ENCODE results near the gene CITED1.

Gene CITED1

DNA sequence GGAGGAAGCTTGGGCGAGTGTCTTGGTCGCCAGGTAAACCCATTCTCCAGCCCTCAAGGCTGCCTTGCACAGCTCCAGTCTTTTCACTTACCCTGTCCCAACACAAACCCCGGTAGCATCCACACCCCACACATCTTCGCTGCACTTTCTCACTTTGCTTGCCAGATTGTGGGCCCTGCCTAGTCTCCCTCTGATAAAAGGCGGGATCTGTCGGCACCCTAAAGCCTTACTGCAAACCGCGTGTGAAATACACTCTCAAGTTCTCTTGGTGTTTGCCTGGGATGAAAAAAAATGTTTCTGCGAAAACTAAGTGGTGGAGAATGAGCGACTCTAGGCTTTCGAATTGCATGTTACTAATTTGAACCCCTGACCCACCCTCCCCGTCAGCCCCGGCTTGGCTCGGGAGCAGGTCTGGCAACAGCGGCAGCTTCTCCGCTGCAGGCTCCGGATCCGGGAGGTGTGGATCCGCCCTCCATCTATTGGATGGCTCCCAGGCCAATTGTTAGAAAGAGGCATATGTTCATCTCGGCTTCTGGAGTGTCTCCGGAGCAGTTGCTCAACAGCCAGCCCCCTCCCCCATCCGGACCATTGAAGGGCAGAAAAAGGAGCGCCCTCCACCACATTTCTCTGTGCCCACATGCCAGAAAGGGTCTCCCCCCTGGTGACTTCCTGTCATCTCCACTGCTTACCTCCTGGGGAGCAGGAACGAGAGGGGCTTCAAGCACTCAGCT, 3.0 kb upstream of the CITED1 start:
- DNase-seq (ENCODE audit: low spot score), result peak; percentile 68

DNA sequence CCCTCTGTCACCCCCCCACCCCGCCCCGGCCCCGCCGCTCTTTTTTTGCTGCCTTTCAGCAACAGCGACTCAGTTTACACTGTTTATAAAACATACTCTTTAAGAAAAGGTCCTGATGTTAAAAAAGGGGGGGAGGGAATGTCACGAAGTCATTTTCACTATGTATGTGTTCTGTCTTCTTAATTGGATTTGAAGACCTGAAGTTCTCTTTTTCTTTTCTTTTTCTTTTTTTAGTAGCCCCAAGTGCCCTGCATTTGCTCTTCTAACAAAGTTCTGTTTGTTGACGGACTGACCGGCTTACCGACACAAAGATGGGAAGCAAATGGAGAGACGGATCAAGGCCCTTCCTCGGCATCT, 2.5 kb upstream of the CITED1 start:
- DNase-seq (ENCODE audit: low spot score), result no peak

DNA sequence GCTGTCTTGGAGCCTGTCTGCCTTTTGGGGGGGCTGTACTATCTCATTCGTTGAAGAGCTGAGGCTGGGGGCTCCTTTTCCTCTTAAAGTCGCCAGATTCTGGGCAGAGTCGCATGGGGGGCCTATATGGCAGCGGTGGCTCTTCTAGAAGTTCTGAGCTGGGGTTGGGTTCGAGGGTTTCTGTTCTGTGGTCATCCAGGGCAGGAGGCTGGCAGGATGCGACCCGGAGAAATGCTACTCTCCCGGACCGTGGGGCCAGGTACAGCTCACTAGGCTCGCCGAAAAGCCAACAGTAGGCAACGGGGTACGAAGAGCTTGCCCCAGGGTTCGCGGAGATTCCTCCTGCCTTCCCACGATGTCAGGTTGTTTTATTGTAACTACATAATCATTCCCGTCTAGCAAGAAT, 1.9 kb upstream of the CITED1 start:
- DNase-seq (ENCODE audit: low spot score), result no peak

DNA sequence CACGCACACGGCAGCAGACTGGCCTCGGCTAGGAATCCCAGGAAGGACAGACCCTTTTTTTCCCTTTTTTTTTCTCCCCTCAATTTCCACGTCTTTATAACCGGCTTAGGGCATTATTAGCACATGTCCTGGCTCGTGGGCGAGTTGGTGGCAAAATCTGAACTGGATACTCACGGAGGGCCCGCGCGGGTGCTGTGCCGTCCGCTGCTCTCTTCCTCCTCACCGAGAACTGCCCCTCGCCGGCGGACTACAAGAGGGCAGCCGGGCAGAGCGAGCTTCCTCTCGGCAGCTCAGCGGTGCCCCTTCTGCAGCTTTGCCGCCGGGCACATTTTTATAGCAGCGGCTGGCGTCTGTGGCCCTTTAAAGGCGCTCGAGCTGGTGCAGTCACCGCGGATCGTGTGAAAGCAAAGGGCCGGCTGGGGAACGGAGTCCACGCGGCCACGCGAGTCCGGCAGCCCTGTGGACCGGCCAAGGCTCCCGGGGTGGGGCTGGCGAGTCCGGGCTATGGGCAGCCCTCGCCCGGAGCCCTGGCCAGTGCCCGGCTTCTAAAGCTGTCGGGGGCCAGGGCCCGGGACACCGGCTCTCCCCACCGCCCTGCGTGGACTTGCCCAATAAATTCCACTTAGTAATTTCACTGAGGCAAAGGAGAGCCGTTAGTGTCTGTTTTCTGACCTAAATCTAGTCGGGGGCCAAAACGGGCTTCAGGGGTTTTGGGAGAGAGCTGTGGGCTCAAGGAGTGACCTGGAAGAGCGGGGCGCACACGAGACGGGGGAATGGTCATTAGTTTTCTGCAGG, 1.3 kb upstream of the CITED1 start:
- peak; percentile 73 for DNase-seq (ENCODE audit: low spot score)

DNA sequence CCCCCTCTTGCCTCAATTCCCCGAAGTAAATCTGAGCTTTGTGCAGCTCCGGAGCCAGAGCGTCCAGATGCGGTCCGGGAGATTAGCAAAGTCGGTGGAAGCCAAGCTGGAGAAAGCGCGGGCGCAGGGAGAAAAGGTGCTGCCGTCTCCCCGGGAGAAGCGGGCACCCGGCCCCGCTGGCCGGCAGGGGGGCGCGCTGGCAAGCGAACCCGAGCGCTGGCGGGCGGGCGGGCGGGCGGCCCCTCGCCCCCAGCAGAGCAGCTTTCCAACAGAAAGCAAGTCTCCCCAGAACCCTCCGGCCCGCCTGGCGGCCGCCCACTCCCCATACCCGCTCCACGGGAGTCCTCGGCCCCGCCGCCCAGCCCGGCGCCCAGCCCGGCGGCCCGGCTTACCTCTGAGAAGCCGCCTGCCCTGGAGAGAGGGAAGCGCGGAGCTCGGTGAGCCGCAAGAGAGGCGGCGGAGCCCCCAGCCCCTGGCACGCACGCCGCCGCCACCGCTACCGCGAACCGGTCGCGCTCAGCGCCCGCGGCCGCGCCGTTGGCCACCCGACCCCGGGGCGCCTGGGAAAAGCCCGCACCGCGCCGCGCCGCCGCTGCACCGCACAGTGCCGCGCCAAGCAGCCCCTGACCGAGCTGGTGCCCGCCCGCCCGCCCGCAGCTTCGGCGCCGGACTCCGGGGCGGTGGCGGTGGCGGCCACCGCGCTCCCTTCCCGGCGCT, 529 bp upstream of the CITED1 start:
- DNase-seq (ENCODE audit: low spot score), result no peak

DNA sequence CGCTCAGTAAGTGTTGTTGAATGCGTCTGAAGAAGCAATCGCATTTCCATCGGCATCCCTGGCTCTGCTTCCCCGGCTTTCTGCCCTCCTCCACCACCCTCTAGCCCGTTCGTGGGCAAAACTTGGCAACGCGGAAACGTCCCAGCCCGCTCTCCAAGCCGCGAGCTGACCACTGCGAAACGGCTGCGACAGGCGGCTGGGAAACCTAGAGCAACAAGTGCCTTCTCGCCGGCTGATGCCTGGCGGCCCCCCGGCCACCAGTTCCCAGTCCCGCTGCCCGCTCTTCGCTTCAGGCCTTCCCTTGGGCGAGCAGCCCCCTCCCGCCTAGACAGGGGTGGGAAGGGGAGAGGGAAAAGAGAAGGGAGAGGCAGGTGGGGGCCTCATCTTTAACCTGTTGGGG, 837 bp downstream of the CITED1 start:
- DNase-seq (ENCODE audit: low spot score), result no peak

DNA sequence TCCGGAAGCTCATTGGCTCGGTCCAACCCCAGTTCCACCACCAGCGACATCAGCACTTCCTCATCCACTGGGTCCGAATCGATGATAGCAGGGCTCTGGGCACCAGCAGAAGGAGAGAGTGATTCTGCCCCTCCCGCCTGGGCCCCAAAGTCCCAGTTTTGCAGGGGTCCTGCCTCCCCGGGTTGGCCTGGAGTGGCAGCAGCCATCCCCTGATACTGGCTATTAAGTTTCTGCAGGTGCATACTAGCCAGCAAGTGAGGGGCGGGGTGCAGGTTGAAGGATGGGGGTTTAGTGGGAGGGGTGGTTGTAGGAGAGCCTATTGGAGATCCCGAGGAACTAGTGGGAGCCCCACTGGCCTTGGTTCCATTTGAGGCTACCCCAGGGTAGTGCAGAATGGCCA, 3.9 kb downstream of the CITED1 start:
- no peak for DNase-seq (ENCODE audit: low spot score)

DNA sequence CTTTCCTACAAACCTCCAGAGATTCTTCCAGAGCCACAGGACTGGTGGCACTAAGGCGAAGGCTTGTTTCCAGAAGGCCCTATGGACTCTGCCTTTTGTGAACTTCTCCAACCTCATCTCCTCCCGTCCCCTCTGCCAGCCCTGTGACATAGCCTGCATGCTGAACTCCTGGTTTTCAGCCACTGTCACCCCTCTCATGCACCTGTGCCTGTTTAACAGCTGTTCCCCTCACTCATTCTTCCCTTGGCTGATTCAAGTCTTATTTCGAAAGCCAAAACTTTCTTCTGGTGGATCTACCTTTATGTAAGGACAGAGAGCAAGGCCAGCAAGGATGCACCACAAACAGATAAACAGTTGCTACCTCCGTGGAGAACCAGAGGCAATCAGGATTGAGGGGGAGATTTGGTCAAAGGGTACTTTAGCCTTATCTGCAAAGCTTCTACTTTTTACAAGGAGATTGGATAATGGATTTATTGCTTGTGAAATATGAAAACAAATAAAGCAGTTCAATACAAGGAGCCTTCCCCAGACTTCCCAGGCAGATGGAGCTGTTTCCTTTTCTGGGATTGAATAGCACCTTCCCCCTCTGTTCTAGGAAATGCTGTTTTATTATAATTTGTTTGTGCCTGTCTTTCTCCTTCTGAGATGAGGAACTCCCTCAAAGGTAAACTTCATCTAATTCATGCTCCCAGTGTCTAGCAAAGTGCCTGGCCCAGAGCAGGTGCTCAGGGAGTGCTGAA, 5.7 kb downstream of the CITED1 start:
- no peak for DNase-seq (ENCODE audit: low spot score)

DNA sequence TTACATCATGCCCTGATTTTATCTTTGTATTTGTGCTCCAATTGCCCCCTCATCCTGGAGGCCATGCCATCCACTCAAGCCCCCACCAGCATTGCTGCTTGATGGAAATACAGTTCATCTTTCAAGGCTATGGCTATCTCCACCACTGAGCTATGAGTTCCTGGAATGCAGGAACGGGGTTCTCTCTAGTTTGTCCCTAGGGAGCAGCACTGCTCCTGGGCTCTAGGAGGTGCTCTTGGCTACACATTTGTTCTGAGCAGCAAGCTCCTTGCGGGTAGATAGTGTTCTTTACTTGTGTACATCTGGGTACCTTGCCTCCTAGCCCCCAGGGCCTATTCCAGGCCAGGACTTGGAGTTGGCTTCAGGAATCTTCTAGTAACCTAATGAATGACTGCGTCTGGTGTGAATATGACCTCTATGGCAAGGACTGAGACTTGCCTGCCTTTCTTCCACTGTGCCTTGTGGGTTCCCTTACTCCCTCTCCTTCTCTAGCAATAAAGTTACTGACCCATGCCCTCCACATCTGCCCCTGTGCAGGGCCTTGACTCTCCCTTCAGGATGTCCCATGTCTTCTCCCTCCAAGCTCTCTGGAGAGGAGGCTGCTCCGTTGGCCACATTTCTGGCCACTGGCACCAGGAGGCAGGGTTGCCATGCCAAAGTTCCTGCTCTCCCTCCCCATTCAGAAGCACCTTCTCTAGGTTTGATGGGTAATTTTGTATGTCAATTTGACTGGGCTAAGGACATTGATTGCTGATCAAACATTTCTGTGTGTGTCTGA, 7.6 kb downstream of the CITED1 start:
- DNase-seq (ENCODE audit: low spot score), result no peak

DNA sequence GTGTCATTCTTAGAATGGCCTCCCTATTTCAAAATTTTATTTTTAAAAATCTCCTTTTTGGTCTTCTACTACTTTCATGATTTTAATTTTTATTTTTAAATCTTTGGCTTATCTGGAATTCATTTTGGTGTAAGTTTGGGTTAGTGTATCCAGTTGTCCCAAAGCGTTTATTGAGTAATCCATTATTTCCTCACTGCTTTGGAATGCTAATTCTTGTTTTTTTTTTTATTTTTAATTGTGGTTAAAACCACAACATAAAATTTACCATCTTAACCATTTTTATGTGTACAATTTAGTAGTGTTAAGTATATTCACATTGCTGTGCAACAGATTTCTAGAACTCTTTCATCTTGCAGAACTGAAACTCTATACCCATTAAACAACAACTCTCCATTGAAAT, 8.7 kb downstream of the CITED1 start:
- no peak for DNase-seq (ENCODE audit: low spot score)

DNA sequence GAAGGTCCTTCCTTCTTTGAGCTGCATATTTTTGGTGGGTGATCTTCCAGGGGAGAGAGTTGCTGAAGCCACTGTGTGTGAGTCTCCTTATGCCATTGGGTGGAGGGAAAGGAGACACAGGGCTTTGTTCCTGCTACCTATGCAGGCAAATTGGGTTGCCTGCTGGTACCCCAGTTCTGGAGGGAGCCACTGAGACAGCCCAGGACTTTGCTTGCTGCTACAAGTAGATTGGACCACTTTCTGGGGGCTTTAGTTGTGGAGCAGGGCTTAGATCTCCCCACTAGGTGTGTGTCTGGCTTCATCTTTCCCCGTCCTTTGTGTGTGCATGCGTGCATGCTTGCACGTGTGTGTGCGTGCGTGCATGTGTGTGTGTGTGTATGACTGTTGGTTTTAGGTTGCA, 10.0 kb downstream of the CITED1 start:
- no peak for DNase-seq (ENCODE audit: low spot score)

DNA sequence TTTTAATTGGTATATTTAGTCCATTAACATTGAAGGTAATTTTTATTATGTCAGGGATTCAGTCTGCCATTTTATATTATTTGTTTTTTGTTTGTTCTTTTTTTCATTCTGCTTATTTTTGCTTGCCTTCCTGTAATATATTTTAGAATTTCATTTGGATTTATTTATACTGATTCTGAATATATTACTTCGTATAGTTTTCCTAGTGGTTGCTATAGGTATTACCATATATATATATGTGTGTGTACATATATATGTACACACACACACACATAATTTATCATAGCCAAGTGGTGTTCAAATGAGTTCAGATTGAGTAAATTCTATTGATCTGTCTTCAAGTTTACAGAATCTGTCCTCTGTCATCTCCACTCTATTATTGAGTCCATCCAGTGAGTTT, 11.2 kb downstream of the CITED1 start:
- no peak for DNase-seq (ENCODE audit: low spot score)

DNA sequence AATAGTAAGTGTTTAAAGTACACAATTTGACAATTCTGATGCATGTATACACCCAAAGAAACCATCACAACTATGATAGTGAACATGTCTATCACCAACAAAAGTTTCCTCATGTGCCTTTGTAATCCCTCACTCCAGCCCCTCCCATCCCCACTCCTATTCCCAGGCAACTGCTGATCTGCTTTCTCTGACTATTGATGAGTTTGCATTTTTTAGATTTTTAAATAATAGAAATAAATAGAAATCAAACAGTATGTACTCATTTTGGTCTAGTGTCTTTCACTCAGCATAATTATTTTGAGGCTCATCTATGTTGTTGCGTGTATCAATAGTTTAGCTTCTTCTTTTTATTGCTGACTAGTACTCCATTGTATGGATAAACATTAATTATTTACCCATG, 23.4 kb downstream of the CITED1 start:
- no peak for DNase-seq (ENCODE audit: low spot score)

DNA sequence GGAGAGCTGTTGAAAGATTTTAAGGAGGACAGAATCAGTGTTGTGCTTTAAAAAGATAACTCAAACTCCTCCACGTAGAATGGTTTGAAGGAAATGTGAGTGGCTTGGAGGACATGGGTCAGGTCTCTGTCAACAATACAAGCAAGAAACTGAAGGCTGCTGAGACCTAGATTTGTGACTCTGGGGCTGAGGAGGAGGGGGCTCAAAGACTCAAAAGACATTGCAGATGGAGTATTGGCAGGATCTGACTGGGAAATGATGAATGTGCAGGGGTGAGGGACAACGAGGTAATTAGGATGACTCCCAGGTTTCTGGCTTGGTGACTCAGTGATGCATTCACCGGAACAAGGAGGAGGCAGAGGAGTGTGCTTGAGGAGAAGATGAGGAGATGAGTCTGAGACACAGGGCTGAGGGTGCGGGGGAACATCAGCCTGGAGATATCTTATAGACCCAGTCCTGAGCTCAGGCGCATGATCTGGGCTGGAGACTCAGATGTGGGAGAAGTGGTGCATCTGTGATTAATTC, 25.3 kb downstream of the CITED1 start:
- no peak for DNase-seq (ENCODE audit: low spot score)

DNA sequence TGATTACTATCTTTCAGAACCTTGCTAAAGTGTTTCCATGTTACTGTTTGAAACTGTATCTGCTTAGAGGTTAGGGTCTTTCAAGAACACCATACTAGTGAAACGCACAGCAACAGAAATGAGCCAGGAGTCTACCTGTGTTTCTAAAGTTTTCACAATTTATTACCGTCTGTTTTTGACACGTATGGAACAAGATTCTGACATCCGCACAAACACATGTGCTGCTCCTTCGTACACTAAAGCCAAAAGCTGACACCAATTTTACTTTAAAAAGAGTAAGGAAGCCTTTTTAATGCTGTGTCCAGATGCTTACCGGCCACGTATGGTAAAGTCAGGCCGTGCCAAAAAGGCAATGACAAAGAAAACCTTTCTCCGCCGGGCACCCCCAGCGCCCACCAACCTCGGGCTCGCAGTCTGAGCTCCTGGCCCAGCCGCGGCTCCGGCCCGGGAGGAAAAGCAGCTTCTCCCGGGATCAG, 29.2 kb downstream of the CITED1 start:
- no peak for DNase-seq (ENCODE audit: low spot score)

DNA sequence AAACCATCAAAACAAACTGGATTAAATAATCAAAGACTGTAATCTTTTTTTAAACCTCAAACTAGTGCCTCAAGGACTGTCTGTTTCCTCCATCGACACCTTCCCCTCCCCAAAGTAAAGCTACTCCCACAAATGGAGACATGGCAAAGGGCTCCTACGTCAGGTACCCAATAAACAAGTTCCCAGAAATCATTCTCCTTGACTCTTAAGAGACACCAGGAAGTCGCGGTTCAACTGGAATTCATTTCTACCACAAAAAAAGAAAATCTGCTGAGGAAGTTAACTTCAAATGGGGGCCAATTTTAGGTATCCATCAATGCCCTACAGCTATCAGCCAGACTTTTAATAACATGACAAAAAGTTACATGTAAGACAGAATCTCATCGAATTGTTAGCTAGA, 31.2 kb downstream of the CITED1 start:
- DNase-seq (ENCODE audit: low spot score), result no peak

DNA sequence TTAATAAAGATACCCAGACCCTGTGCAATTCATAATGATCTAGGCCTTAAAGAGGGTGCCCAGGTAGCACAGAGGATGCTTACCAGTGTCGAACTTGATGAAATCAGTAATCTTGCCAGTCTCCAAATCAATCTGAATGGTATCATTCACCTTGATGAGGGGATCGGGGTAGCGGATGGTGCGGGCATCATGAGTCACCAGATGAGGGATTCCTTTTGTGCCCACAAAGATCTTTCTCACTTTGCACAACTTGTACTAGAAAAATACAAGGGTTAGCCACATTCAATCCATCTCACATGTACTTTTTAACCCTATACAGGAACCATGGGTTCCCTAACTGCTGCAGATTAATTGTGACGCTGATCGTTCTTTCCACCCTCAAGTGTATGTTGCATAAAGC, 32.0 kb downstream of the CITED1 start:
- DNase-seq (ENCODE audit: low spot score), result no peak

DNA sequence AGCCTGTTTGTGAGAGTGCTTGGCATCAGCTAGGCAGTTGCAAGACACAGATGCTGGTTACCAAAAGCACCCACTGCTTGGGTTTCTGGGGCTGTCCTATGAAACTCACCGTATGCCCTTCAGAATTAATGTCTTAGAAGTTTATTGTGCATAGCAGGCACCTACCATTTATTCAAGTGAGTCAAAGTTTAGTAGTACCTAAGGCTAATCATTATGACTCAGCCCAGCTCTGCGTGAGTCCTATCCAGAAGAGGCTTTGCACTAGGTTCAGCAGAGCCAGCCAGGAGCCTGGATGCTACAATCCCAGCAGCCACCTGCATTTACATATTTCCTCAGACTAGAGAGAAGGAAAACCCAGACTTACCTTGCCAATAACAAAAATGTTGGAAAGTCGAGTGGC, 32.8 kb downstream of the CITED1 start:
- DNase-seq (ENCODE audit: low spot score), result no peak

DNA sequence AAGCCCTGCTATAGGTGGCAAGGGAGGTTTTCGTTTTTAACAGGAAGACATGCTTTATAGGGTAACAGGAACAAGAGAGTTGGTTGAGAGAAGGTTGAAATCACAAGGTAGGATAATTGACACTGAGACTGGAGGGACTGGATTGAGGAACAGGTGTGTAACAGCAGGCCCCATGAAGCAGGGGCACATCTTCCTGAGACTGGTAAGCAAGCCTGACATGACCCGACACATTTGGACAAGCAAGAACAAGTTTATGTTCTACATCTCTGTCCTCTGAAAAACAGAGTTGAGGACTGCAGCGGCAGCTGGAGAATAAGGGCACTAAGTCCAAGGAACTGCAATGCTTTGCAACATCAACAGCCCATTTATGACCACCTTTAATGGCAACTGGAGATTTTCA, 33.9 kb downstream of the CITED1 start:
- no peak for DNase-seq (ENCODE audit: low spot score)

DNA sequence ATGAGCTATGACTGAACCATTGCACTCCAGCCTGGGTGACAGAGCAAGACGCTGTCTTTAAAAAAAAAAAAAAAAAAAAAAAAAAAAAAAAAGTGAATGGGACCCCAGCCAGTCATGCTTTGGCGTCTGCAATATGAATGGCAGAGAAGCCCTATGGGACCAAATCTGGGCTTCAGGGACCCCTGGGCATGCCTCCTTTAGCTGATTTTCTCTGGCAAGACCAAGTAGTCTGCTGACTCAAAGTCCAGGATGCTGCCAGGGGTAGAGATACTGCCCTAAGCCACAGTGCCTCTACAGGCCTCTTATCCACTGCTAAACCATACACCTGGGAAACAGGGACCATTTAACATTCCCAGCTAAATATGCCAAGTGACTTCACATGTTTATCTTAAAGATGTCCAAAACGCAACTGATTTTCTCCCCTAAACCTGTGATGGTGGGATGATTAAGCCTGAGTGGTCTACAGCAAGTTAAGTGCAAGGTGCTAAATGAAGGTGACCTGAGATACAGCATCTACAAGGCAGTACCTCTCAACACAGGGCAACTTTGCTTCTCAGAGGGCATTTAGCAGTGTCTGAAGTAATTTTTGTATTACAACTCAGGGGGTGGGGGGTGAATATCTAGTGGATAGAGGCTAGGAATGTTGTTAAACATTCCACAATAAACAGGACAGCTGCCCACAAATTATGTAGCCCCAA, 34.5 kb downstream of the CITED1 start:
- DNase-seq (ENCODE audit: low spot score), result no peak

Measured in HuH-7.5 (cell line).